ENCODE data around the gene QRSL1.
"Not testable (repeated sequence)": the region's sequence is repeated elsewhere in the genome, so short reads cannot be mapped to it uniquely, and the experiment has no call there.

Gene QRSL1

DNA sequence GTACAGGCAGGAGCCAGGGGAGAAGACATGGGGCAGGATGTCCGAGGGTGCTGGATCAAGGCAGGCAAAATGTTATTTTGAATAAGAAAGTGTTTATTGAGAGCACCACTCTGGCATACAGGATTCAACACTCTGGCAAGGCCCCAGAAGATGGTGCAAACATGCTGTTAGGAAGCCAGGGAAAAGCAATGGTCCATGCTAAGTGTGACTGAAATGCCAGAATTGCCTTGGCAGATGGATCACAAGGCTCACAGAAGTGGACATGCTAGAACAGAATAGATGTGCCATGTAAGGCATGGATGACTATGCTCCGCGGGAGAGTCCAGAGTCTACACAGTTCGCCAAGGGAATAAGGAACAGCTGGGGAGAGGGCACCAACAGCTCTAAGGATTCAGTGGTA is 54.6 kb downstream of the QRSL1 start:
- no peak for DNase-seq

DNA sequence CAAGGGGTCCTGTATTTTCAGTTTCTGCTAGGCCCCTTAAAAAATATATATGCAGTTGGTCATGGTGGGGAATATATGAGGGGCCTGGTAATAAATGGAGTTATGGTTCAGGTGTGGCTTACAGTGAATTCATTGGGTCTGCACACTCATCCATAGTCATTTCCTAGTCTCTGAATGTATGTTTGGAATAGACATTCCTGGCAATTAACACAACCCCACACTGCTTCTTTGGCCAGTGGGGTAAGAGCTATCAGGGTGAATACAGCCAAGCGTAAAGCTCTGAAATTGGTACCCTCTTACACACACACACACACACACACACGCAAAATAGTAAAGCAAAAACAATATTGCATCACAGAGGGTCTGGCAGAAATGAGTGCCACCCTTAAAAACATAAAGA is 56.5 kb downstream of the QRSL1 start:
- DNase-seq: no peak

DNA sequence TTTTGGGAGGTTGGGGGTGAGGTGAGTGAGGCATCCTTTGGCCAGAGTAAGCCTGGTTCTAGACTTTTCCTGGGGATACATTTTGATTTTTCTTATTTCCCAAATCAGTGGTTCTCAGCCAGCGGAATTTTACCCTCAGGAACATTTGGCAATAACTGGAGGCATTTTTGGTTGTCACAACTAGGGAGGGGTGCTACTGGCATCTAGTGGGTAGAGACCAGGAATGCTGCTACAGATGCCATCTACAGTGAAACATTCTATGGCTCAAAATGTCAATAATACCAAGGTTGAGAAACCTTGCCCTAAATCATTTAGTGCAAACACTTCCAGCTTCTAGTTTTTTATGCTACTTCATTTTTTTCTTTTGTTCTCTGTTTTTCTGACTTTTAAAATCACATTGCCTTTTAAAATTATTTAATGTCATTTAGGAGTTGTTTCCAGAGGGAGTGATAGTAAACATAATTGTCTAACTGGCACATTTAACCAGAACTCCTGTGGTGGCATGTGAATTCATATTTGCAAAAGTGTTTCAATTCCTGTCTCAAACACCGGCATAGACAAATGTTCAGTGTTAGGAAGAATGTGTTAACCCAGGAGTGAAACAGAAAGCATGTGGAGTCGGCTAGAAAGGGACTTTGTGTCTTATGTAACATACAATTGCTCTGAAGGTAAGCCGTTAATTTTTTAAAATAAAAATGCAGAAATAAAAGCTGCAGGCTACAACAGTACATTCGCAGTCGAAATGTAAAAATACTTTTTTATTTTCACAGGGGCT is 59.0 kb downstream of the QRSL1 start:
- no peak for DNase-seq

DNA sequence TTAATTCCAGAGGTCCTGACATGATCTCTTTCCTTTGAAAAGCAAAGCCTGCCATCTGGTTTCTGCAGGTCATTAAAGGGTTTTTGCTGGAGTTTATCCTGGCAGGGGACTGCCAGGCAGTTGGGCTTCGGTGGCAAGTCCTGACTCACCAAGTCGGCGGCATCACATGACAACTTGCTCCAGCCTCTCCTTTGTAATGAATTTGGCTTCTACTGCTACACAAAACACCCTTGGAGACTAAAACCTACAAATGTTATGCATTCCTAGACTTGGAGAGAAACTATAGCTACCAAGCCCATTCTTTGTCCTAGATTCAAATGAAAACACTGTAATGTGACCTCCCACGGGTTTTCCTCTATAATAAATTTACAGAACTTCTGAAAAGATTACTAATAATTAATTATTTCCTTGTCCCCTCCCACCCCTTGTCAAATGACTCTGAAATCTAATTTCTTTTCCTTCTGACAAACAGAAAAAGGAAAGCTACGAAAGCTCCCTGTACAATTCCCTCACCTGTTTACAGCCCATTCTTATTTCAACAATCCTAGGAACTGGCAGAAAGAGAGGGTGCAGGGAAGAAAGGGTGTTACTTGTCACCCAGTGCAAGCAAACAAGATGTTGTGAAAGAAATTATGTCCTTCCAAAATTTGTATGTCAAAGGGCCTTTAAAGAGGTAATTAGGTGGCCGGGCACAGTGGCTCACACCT is 62.9 kb downstream of the QRSL1 start:
- DNase-seq: peak in 1 of 2 donors; percentile 11

DNA sequence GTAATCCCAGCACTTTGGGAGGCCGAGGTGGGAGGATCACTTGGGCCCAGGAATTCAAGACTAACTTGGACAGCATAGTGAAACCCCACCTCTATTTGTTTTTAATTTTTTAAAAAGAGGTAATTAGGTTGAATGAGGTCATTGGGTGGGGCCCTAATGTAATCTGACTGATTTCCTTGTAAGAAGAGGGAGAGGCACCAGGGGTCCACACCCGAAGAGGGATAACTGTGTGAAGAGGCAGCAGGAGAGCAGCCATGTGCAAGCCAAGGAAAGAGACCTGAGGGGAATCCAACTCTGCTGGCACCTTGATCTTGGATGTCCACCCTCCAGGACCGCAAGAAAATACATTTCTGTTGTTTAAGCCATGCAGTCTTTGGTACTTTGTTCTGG is 63.4 kb downstream of the QRSL1 start:
- DNase-seq: no peak

DNA sequence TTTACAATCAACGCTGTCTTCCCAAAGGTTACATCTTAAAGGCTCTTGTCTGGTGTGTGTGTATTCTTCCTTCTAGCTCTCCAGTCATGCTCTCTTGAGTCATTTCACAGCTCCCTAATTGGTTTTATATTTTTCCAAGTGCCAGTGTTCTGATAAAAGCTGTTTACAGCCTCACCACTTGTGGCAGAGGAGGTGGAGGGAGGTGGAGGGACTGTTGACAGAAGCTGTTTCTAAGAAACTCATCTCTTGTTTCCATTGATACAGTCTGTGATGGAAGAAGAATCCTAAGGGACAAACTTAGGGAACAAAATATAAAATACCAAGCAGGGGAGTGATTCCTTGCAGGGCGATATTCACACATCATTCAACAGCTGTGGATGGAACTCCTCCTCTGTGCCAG is 64.0 kb downstream of the QRSL1 start:
- no peak for DNase-seq

DNA sequence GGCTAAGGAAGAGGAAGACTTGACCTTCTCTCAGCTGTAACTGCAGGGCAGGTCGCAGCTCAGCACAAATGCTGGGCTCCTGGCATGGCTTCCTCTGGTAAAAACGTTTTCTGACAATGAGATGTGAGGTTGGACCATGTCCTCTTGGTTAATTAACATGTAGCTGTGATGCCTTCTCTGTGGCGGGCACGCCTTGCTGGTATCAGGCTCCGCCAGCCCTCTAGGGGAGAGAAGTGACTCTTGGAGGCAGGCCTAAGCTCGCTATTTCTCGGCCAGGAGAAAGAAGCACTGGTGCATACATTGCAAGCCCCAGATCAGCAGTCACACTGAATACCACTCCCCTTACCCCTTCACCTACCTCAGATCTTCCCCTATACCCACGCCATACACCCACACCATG is 65.0 kb downstream of the QRSL1 start:
- no peak for DNase-seq

DNA sequence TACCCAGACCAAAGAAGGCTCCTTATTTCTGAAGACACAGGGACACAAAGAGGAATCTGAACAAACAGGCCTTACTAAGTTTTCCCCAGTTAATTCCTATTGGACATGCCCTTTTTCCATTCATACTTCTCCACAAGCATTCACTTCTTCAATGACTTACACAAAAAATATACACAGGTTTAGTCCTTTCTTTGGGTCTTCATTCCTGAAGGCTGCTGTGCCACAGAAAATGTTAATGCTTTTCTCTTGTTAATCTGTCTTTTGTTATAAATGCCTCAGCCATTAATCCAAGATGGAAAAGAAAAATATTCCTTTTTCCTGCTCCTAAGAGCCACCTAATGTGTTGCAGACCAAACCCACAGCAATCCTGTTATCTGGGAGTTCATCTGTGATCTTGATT is 71.2 kb downstream of the QRSL1 start:
- no peak for DNase-seq

DNA sequence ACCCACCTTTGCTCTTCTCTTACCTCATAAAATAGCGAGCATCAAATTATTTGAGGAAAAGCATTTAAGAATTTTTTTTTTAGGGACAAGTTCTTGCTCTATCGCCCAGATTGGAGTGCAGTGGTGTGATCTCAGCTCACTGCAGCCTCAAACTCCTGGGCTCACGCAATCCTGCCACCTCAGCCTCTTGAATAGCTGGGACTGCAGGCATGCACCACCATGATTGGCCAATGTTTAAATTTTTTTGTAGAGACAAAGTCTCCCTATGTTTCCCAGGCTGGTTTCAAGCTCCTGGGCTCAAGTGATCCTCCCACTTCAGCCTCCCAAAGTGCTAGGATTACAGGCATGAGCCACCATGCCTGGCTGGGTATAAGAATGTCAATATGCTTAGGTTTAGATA is 71.8 kb downstream of the QRSL1 start:
- DNase-seq: not testable (repeated sequence)

DNA sequence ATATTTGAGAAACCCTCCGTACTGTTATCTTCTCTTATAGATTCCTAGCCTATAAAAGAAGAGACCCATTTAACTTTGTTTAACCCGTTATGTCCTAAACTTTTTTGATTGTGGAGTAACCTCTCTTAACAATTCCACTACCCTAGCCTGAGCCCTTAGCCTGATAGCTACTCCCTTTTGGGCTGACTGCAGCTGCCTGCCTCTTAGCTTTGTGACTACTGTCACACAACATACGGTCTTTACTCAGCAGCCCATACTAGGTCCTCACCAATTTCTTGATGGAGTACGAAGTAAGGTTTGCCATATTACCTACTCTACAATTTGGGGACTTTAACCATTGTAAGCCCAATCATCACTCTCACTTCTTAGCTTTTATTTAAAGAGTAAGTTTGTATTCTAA is 72.7 kb downstream of the QRSL1 start:
- DNase-seq: no peak

DNA sequence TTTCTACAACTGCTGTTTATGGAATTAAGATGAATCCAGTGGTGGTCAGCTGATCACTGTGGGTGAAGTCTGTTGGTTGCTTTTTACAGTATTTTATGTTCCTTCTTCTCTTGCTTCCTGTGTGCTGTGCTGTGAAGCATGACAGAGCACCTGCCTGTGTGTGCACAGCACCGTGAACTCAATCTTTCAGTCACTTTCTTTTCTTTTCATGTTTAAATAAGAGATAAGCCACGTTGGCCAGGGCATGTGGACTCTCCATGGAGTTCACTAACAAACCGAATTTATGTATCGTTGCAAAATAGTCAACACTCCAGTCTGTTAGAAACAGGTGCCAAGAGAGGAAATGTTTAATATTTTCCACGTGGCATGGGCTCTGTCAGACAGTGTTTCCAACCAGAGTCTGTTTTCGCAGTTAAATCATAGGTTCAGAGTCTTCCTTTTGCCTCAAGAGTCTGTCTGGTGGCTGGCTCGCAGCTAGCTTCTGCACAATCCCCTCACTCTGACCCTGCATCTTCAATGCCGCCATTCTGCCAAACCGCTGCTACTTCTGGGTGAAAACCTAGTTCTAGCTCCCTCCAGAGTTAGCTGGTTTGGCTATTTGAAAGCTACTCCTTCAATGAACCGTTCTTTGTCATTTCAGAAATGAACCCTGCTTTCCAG is 73.2 kb downstream of the QRSL1 start:
- no peak for DNase-seq

DNA sequence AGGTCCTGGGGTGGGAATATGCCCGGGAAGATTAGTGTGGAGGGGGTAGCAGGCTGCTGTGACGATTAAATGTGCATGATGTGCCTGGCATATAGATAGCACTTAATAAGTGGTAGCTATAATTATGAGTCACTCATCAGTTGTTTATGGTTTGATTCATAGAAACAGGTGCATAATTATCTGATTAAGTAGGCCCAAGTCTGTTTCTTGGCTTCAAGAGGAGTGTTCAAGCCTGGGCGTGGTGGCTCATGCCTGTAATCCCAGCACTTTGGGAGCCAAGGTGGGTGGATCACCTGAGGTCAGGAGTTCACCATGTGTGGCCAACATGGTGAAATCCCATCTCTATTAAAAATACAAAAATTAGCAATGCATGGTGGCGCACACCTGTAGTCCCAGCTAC is 74.9 kb downstream of the QRSL1 start:
- no peak for DNase-seq

DNA sequence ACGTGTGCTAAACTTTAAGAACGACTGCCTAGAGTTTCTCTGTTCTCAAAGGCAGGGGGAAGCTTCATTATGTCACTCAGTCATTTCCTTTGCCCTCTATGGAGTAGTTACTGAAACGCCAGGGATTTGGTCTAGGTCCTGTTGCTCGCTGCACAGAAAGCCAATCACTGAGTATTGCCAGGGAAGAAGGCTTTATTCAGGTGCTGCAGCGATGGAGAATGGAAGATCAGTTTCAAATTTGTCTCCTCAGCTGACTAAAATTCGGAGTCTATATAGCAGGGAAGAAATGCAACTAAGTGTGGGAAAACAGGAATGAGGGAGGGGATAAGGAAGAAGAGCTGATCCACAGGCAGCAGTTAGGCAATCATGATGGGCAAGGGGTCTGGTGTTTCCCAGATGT is 75.8 kb downstream of the QRSL1 start:
- no peak for DNase-seq

DNA sequence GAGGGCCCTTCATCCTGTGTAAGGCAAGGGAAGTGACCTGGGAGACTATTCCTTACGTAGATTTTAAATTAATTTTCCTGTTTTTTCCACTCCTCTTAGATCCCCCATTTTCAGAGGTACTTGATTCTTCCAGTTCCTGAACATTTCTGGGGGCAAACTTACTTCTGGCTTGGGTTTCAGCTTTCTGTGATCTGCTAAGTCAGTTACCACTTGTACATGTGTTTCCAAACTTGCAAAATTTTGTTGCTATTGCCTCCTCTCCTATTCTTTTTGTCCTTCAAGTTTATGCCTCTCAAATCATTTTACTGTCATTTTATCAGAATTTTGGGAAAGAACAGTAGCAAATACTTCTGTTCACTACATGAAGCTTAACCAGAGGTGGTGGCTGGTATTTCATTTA is 81.2 kb downstream of the QRSL1 start:
- no peak for DNase-seq

DNA sequence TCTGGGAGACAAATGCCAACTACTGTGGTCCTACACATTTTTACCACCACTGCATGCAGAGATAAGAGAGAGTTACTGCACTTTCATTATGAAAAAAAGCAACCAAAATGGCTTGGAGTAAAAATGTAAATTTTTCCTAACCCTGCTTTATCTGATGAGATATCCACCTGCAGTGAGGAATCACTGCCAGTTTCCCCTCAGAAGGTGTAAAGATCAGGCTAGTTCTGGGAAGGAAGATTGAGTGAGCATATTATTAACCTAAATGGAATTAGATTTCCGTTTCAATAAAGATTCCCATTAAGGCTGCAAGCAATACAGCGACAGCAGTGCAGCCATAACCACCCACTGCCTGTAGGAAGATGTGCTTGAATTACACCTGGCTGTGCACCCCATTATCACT is 84.9 kb downstream of the QRSL1 start:
- DNase-seq: no peak

DNA sequence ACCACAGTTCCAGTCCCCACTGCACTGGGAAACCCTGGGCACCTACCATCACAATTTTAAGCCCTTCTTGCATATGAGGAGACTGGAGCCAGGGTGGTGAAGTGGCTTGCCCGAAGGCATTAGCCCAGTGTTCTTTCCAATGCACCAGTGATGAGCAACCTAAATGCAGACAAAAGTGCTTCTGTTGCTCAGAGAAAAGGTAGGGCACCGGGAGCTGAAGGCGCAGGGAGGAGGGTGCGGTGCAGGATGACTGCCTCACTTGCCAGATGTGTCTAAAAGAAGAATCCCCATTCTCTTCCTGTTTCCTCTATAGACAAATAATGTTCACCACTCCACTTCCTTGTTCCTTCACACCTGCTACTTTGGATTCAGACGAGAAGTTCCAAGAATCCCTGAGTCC is 86.5 kb downstream of the QRSL1 start:
- no peak for DNase-seq

DNA sequence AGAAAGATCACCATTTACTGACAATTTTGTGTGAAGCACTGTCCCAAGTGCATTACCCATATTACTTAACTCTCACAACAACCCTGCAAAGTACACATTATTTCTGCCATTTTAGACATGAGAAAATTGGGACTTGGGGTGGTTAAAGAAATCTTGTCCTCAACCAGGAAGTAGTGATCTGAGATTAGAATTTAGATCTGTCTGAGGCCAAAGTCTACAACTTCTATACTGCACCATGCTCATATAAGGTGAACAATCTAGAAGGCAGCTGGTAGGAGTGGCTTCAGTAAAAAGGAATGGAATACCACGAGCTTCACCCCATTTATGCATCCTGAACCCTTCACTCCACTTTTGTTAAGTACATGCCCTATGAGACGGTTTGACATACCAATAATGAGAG is 87.6 kb downstream of the QRSL1 start:
- no peak for DNase-seq
